GM18498 (cell line): Measurements from ENCODE around the gene ANKUB1.

Experiments used
- ATAC-seq: cut with Tn5 transposase; IDR thresholded peaks from one replicate; pipeline ENCODE4 v1.9.1; 2021; ENCODE audit warnings: mild to moderate bottlenecking, moderate library complexity; ENCODE audit not compliant: unreplicated experiment

Gene ANKUB1

GRCh38 chr3:149809699-149810098 is 17.3 kb upstream of the ANKUB1 start:
- no peak for ATAC-seq

GRCh38 chr3:149808209-149808829 is 16.0 kb upstream of the ANKUB1 start:
- ATAC-seq = no peak

GRCh38 chr3:149806171-149806778 is 13.9 kb upstream of the ANKUB1 start:
- no peak for ATAC-seq

- no peak for ATAC-seq
These were observed 9.3 kb upstream of the ANKUB1 start for GRCh38 chr3:149801639-149802038.

- no peak for ATAC-seq
These were observed 8.8 kb upstream of the ANKUB1 start for GRCh38 chr3:149801195-149801594.

GRCh38 chr3:149800693-149801092 is 8.3 kb upstream of the ANKUB1 start:
- ATAC-seq = no peak

- ATAC-seq = no peak
These were observed 3.7 kb upstream of the ANKUB1 start for GRCh38 chr3:149796026-149796425.

- ATAC-seq = no peak
These were observed 1.7 kb downstream of the ANKUB1 start for GRCh38 chr3:149790698-149791097.

- ATAC-seq = no peak
These were observed 2.1 kb downstream of the ANKUB1 start for GRCh38 chr3:149790268-149790667.

GRCh38 chr3:149784064-149784704 is 8.2 kb downstream of the ANKUB1 start:
- no peak for ATAC-seq

- no peak for ATAC-seq
These were observed 8.8 kb downstream of the ANKUB1 start for GRCh38 chr3:149783576-149783975.

GRCh38 chr3:149781741-149782140 is 10.6 kb downstream of the ANKUB1 start:
- ATAC-seq = no peak

- no peak for ATAC-seq
These were observed 11.1 kb downstream of the ANKUB1 start for GRCh38 chr3:149781211-149781610.

GRCh38 chr3:149777414-149778214 is 14.7 kb downstream of the ANKUB1 start:
- ATAC-seq = no peak

GRCh38 chr3:149776170-149776569 is 16.2 kb downstream of the ANKUB1 start:
- ATAC-seq = no peak

- ATAC-seq = no peak
These were observed 19.5 kb downstream of the ANKUB1 start for GRCh38 chr3:149772861-149773260.

GRCh38 chr3:149771652-149772271 is 20.6 kb downstream of the ANKUB1 start:
- ATAC-seq = no peak

- ATAC-seq = no peak
These were observed 22.1 kb downstream of the ANKUB1 start for GRCh38 chr3:149770246-149770645.

GRCh38 chr3:149768704-149769103 is 23.6 kb downstream of the ANKUB1 start:
- no peak for ATAC-seq

GRCh38 chr3:149767720-149768119 is 24.6 kb downstream of the ANKUB1 start:
- ATAC-seq = no peak

GRCh38 chr3:149765762-149766334 is 26.5 kb downstream of the ANKUB1 start:
- no peak for ATAC-seq
